DMS114 treated with DMSO at 0.1 percent for 48 hours (cell line): Measurements from ENCODE around the gene POC1B.

Source experiments
- DNase-seq: peaks from one replicate; lab custom pipeline; 2025; ENCODE audit not compliant: unreplicated experiment; lab: John Stamatoyannopoulos, UW

POC1B gene

DNA sequence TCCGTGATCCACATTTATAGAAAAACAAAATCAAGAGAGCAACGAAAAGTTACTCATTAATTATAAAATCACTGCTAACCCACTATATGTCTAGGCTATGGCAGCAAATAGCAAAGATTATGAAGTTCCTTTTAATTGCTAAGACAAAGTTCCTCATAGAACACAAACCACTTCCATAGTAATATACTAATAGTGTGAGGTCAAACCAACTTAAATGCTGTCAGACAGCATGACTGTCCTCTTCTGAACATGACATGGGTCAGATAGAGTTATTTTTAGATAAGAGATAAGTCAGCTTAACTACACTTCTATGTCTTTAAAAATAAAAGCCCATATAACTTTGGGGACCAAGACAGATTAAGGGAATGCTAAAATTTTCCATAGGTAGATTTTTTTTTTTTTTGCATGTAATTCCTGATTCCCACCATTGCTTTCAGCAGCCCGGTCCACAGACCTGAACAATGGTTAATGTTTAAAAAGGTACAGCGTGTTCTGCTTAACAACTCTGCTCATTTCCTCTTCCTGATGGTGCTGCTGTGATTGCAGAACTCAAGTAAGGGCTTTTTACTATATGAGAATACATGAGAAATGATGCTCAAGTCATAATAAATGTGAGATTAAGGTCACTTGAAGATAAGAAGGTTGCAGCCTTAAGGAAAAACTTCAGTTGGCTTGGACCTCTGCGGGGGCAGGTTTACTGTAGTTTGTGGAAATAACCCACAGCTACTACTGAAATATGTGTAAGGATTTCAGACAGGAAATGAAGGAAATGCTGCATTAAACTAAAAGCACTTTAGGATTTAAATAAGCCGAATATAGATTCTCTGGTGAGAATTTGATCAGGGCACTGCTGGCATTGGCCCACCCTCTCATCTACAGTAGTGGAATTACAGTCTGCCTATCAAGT is 135.8 kb downstream of the POC1B start:
- DNase-seq = no peak

DNA sequence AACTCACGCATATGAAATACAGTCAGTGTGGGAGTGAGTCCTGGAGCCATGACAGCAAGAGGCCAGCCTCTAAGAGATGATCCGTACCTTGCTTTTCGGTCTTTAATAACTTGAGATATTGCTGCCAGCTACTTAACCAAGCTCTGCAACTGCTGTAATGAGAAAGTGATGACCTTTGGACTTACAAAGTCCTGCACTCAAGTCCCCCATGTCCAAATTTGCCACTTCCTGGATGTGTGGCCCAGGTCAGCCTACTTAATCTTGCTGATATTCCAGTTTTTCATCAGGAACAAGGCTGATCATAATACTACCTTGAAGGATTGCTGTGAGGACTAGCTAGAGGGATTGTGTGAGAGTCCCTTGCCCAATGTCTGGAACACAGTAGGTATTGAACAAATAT is 139.7 kb downstream of the POC1B start:
- no peak for DNase-seq

DNA sequence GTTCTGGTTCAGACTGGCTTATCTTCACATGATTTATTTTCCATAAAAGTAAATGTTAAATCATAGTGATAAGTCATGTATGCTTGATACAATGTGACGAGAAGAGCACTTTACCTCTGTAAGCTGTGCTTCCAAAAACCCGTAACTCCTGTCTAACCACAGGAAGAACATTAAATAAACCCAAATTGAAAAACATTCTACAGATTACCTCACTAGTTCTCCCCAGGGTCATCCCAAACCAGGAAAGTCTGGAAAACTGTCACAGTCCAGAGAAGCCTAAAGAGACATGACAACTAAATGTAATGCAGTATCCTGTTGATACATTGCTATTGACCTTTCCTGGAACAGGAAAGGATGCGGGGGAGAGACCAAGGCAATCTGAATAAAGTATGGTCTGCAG is 141.0 kb downstream of the POC1B start:
- DNase-seq = peak; percentile 90

DNA sequence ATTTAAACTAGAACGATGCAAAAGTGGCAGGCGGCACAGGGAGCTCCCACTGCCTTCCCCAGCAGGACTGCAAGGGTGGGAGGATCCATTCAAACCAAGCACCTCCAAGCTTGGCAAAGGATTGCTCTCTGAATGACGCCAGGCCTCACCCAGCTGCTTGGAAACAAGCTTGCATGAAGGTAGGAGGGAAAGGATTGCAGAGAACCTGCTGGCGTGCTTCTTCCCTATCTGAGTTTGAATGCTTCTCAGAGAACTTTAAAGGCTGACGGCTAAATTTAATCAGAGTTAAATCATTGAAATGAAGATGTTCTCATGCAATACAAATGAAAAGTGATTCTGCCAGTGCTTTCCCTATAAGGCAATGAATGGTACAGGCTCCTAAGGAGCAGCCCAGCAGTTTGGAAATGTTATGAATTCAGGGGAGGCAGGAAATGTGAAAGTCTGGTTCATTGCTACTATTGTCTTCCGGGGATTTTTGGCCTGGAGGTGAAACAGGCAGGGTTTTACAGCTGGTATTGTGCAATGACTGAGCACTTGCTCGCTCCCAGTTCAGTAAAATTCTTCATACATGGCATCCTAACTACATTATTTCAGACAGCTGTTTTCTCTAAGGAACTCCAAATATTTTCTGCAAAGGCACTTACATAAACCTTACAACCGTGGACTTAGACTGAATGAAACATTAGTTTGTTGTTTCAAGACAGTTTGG is 141.6 kb downstream of the POC1B start:
- peak; percentile 95 for DNase-seq

DNA sequence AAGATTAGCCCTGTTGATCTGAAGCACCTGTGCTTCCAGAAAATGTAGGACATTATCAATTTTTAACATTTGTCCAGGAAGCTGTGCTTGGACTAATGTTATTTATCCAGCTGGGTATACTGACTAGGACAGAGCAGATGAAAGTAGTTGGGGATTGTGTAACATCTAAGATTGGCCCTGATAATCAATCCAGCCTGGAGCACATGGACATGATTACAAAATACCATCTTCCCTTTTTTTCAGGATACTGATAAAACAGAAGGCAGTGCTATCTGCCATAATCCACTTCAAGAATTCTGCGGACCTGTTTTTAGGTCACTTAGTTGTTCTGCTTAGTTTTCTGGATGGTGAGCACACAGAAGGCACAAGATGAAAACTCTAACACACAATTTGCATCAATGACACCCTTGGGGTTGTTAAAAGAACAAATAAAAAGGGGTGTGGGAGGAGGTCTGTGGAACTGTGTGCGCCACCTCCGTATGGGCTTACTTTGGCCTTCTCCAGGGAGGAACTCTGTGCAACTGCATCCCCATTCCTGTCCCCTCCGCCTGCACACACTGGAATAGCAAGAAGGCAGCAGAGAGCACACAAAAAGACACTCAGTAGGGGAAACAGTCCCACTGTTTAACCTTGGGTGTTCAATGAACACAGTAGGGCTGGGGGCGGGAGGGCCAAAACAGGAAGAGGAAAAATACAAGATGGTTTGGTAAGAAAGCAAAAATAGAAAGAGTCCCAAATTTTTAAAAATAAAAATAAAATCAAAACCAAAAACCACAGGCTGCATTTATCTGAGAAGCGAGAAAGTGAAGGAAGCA is 142.4 kb downstream of the POC1B start:
- no peak for DNase-seq

DNA sequence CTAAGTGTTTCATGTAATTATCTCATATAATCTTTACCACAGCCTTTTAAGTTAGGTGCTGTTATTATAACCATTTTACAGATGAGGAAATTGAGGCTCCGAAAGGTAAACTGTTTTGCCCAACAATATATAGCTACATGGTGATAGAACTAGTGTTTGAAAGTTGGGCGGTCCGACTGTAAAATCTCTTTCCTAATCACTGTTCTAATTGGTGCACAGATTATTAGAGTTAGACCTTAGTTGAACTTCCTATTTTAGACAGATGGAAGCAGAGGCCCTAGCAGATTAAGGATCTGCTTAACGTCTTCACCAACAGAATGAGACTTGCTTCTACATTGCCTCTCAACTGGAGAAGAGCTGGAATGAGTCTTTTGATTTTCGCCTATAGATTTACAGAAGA is 143.5 kb downstream of the POC1B start:
- DNase-seq = no peak

DNA sequence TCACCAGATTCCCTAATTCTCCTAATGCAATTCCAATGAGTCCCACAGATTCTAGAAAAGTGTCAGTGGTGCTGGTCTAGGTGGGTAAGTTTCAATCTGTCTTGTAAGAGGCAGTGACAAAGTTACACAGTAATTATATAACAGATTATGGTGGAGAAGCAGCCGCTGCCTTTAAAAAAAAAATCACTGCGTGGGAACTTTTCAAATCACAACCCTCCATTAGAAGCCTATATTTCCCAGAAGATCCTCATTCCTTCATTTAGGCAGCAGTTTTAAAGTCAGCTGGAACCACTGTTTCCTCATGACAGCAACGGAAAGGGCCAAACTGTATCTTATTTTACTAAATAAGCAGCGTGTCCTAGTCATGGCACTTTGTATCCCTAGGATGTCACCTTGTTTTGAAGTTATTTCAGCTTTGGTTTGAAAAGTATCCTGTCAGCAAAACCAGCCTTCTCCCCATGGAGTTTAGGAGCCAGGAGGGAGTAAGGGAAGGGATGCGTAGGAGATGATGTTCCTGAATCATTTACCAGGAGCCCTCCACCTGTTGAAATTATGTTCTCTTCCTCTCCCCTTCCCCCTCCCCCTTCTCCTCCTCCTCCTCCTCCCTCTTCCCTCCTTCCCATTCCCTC is 145.9 kb downstream of the POC1B start:
- DNase-seq = no peak

DNA sequence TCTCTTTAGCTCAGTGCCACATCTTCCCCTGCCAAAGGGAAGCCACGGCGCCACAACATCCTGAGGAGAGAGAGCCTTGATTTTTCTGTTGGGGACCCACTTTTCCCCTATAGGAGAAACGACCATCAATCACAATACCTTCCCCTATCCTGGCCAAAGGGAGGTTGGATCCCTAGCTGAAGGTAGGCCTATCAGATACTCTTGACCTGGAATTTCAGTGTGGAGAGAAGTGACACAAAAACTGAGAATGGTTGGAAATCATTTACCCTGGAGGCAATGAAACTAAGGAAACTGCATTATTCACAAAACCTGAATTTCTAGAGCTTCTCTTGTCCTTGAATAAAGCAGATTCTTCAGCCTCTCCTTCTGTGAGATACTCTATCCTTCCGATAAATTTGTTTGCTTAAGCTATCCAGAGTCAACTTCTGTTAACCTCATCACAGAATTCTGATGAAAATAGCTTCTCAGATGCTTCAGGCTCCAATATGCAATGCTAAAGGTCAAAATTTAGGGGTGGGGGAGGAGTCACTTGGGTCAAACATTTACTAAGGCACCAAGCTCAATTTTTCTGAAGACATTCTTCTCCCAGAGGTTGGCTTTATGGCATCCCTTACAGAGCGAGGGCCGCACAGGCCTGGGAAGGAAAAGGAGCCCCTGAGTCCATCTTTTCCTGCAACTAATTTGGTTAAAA is 146.6 kb downstream of the POC1B start:
- no peak for DNase-seq

DNA sequence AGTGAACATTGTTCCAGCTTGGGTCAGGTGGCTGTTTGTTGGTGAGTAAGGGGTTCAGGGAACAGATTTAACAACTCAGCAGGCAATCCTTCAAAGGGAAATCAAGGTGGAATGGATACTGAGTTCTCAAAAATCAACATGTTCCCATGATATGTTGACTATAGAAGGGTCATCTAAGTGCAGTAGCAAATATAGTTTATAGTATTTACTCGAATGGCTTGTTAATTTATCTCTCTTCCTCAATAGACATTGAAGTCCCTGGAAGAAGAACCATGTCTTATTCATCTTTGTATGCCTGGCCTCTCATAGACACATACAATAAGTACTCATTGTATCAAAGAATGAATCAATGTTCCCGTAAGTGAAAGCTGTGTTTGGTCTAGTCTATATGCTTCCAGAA is 149.0 kb downstream of the POC1B start:
- no peak for DNase-seq

DNA sequence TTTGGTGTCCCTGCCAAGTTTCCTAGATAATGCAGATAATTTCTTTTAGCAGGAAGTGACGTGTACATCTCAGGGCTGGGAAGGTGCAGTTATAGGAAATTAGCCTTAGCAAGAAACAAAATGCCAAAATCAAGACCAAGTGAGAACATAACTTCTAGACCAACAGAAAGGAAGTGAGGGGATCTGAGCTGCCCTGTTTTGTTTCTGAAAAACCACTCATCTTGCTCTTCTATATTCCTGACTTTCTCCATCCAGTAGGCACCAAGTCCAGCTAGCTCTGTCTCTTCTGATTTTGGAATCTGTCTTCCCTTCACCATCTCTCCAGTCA is 149.7 kb downstream of the POC1B start:
- DNase-seq = no peak

DNA sequence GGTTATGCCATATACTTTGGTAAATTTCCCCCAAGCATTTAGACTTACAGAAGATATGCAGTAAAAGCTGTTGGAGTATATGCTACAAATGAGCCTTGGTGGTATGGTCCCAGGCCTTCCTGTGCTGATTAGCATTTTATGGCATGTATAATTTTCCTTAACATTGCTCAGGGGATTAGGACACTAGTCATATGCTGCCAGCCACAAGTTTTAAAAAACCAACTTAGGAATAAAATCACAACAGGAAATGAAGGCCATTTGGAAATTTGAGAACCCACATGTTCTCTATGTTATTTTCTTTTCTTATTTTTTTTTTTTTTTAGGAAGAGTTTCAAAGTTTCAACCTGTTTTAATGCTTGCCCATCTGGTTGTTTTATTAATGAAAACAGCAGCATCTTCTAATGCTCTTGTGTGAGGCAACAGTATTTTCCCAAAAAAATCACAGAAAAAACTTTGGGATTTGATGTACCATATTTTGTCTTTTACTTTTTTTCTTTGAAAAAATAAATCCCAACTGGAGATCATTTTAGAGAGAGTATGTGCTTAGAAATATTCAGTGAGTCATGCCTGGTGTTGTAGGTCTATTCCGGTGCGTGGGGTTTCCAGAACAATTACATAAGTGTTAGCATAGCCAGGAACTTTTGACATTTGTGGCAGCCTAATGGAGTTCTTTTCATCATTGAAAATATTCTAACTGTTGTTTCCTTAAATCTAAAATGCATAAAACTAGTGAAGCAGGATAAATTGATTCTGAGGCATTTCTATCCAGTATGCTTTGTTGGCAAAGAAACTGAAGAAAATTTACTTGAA is 151.9 kb downstream of the POC1B start:
- DNase-seq = no peak

DNA sequence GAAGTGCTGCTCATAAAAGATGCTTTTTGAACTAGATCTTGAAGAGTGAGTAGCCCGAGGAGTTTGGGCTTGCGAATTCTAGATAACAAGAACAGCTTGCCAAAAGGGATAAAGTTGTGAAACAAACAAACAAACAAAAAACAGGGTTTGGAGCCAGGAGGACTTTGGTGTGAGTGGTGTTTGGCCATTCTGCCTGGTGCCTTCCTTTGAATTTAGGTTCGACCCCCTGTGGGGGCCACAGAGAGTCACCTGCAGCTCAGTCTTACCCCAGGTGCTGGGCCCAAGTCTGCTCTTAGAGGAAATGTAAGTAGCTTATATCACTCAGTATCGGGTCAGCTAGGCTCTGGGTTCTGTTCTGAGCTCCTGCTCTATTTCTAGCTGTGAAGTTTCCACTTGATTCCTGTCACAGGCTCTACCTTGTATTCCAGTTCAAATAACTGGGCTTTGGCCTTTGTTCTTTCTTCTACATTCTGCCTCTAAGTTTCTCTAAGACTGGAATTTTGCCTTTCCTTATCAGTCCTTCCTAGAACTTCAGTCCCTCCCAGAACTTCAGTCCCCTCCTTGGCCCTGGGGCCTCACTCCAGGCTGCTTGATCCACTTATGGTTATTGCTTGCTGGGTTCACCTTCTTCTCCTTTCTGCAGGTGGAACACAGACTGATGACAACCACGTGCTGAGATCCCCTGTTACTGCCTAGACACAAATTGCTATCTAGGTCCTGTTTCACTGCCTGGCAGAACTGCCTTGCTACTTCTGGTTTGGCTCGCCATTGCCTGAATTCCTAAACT is 153.1 kb downstream of the POC1B start:
- no peak for DNase-seq

DNA sequence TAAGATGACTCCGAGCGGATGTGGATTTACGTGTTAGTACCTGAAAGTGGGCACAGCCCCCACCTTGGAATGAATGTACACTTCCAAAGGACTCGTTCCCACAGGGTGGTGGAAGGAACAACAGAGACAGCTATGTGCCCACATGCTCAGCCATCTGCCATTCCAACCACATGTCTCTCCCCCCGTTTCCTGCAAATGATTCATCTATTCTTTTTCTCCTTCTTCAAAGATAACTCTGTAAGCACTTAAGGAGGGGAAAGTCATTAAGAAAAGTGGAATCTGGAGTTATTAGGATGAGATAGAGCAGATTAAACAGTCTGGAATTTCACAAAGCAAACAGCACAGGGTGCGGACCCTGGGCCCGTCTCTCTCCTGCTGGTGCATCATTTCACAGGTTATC is 155.0 kb downstream of the POC1B start:
- no peak for DNase-seq

DNA sequence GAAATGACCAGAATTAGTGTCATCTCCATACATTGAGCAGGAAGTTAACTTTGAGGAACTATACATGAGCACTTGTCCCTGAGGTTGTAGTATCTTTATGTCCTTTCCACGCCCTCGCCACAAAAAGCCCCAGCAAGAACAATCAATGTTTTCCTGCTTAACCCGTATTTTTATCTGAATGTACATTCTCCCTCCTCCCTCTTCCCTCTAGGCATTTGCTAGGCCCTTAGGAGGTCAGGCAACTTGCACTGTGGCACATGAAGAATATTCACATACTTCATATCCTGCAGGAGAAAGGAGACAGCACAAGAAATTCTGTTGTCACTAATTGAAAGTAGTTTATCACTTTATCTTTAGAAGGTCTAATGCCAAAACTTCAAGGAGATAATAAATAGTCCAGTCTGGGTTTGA is 155.4 kb downstream of the POC1B start:
- no peak for DNase-seq
